Activated naive CD8-positive, alpha-beta T cell treated with anti-CD3 and anti-CD28 coated beads for 36 hours (primary cell): ENCODE measurements around the gene OR2T4. TPM values are rescaled to one million over a fixed set of nuclear protein-coding genes. Genes with fewer than 3 reads are reported as not detected.

Experiments used
- DNase-seq: peaks from one replicate; pipeline ENCODE4 v3.0.0; 2021
- H3K27ac Mint-ChIP-seq: one replicate; pipeline ENCODE4 v1.8.0; 2022; ENCODE audit warnings: mild to moderate bottlenecking, moderate library complexity, mixed read lengths
- H3K27me3 Mint-ChIP-seq: one replicate; pipeline ENCODE4 v1.8.0; 2022; ENCODE audit warnings: mild to moderate bottlenecking, mixed read lengths
- H3K36me3 Mint-ChIP-seq: one replicate; pipeline ENCODE4 v1.8.0; 2021; ENCODE audit warnings: mild to moderate bottlenecking, mixed read lengths
- H3K4me1 Mint-ChIP-seq: one replicate; pipeline ENCODE4 v1.8.0; 2021; ENCODE audit warnings: mixed read lengths
- H3K4me3 Mint-ChIP-seq: one replicate; pipeline ENCODE4 v1.8.0; 2022; ENCODE audit warnings: mild to moderate bottlenecking, moderate library complexity, mixed read lengths
- H3K9me3 Mint-ChIP-seq: one replicate; pipeline ENCODE4 v1.8.0; 2022; ENCODE audit warnings: mixed read lengths
- total RNA-seq, 2 experiments: library from RNA; stranded (reverse); gene quantifications; one replicate each; pipeline ENCODE4 v1.2.3, GENCODE V29; 2021

The OR2T4 gene, protein sequence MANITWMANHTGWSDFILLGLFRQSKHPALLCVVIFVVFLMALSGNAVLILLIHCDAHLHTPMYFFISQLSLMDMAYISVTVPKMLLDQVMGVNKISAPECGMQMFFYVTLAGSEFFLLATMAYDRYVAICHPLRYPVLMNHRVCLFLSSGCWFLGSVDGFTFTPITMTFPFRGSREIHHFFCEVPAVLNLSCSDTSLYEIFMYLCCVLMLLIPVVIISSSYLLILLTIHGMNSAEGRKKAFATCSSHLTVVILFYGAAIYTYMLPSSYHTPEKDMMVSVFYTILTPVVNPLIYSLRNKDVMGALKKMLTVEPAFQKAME
- not detected for total RNA-seq

DNA sequence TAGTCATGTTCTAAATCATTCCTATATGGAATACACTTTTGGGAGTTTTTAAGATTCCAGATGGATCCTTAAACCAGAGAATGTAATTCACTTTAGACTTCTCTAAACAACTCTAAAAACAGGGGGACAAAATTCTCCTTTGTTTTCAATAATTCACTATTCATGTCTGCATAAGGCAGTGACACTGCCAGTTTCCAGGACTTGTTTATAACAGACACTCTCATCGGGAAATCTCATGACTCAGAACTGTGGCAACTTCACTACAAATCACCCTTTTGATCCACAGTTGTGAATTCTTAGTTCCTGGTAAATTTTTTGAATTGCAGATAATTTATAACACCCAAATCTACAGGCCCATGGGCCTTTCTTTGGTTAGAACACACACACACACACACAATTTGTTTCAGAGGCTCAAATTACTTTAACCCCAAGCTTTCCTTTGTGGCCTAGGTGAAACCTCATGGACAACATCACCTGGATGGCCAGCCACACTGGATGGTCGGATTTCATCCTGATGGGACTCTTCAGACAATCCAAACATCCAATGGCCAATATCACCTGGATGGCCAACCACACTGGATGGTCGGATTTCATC is at the start of gene OR2T4:
OR2T4 (plus strand) TSS at position 545 of the 595 bp plus-strand sequence; CDS start at position 545, 0 bp downstream.
- Mint-ChIP-seq H3K27ac (no peak within 1 kb of the TSS), H3K9me3 (no peaks in the 10 kb centered on the region), H3K4me3 (no peak within 1 kb of the TSS), H3K4me1 (no peaks in the 10 kb centered on the region), H3K27me3 (peaks cover 7% of the 10 kb centered on the region), H3K36me3 (no peaks in the 10 kb centered on the region)
- DNase-seq, result no peak

DNA sequence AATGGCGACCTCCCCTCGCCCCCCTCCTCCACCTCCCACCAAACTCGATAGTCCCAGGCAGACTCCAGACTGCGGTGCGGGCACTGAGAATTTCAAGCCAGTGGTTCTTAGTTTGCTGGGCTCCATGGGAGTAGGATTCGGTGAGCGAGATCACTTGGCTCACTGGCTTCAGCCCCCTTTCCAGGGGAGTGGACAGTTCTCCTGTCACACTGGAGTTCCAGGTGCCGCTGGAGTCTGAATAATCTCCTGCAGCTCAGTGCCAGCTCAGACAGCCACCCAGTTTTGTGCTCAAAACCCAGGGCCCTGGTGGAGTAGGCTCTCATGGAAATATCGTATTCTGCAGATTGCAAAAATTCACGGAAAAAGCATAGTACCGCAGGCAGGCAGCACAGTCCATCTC is 44.7 kb upstream of the OR2T4 start:
- no peak overlapping the region for H3K27ac Mint-ChIP-seq
- no peaks in the 10 kb centered on the region for H3K4me1 Mint-ChIP-seq
- peaks cover 23% of the 10 kb centered on the region for H3K27me3 Mint-ChIP-seq
- no peak overlapping the region for H3K4me3 Mint-ChIP-seq
- no peaks in the 10 kb centered on the region for H3K36me3 Mint-ChIP-seq
- H3K9me3 Mint-ChIP-seq, result peaks cover 20% of the 10 kb centered on the region
- no peak for DNase-seq

DNA sequence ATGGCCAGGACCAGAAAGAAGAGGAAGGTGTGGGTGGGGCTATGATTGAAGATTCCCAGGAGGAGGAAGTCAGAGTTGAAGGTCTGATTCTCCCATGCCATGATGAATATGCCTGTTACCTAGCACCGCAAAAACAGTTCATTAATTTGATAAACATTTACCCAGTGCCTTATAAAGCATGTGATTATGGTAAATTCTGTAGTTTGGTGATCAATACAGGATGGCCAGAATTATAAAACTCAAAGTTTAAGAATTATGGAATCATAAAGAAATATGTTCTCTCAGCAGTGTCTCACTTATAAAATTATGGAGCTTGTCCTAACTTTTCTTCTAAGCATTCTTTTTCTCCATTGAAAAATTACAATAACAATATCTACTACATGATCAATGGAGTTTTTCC is 37.0 kb upstream of the OR2T4 start, which contains the start of gene OR2M7:
OR2M7 (minus strand) TSS at position 101 of the 400 bp plus-strand sequence; CDS start at position 101, 0 bp downstream.
- H3K4me3 Mint-ChIP-seq, result no peak within 1 kb of the TSS
- H3K4me1 Mint-ChIP-seq, result no peaks in the 10 kb centered on the region
- no peaks in the 10 kb centered on the region for H3K27me3 Mint-ChIP-seq
- H3K27ac Mint-ChIP-seq, result no peak within 1 kb of the TSS
- no peaks in the 10 kb centered on the region for H3K36me3 Mint-ChIP-seq
- DNase-seq, result no peak
- no peaks in the 10 kb centered on the region for H3K9me3 Mint-ChIP-seq

DNA sequence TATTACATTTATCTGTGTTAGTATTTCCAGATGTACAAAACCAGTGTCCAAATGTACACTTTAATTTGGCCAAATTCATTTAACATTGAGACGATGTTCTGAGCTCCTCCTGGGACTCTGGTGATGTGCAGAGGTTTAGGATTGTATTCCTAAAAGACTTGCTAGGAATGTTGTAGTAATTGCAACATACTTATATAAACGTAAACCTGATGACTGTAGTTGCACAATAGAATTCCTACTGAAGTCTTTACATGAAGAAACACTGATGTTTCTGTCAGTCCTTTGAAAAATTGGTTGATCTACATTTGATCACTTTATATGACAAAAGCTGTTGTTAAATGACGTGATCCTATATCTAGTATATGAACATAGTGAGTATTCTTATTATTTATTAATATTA is 18.0 kb upstream of the OR2T4 start:
- H3K4me1 Mint-ChIP-seq, result no peaks in the 10 kb centered on the region
- H3K4me3 Mint-ChIP-seq, result no peak overlapping the region
- no peak for DNase-seq
- H3K27me3 Mint-ChIP-seq, result no peaks in the 10 kb centered on the region
- no peak overlapping the region for H3K27ac Mint-ChIP-seq
- H3K36me3 Mint-ChIP-seq, result no peaks in the 10 kb centered on the region
- H3K9me3 Mint-ChIP-seq, result no peaks in the 10 kb centered on the region

DNA sequence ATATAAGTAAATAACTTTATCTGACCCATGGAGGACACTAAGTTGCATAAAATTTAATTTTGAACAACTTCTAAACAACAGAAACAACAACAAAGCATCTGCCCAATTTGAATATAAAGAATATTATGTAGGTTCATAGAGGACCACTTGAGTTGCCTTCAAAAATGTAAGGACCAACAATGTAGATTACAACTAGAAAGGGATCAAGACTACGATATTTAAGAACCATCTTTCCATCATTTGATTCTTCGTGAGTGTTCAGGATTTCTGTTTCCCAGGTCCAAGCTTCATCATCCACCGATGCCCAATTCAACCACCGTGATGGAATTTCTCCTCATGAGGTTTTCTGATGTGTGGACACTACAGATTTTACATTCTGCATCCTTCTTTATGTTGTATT is 13.0 kb upstream of the OR2T4 start, which contains the start of gene OR14C36:
OR14C36 (plus strand) TSS at position 301 of the 400 bp plus-strand sequence; CDS start at position 301, 0 bp downstream.
- Mint-ChIP-seq H3K27me3 (peaks cover 10% of the 10 kb centered on the region), H3K9me3 (no peaks in the 10 kb centered on the region), H3K4me3 (no peak within 1 kb of the TSS), H3K27ac (no peak within 1 kb of the TSS), H3K36me3 (no peaks in the 10 kb centered on the region), H3K4me1 (no peaks in the 10 kb centered on the region)
- no peak for DNase-seq

DNA sequence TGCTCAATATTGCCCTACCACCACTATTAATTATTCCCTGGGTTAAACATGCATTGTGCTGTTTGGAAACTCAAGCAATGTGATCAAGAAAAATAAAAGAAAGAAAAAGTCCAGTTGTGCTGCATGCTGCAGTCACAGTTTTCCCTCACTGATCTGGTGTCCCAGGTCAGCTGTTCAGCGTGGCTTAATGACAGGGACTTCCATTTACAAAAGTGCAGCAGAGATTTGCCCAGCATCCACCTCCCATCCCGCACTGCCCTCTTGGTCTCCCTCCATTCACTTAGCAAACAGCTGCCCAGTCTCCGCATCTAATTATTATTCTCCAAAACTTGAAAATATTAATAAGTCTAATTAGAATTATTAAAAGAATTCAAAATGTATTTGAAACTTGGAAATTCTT is 2.0 kb upstream of the OR2T4 start:
- H3K4me3 Mint-ChIP-seq, result no peak overlapping the region
- DNase-seq, result no peak
- no peak overlapping the region for H3K27ac Mint-ChIP-seq
- H3K4me1 Mint-ChIP-seq, result no peaks in the 10 kb centered on the region
- H3K27me3 Mint-ChIP-seq, result peaks cover 7% of the 10 kb centered on the region
- H3K9me3 Mint-ChIP-seq, result no peaks in the 10 kb centered on the region
- no peaks in the 10 kb centered on the region for H3K36me3 Mint-ChIP-seq

DNA sequence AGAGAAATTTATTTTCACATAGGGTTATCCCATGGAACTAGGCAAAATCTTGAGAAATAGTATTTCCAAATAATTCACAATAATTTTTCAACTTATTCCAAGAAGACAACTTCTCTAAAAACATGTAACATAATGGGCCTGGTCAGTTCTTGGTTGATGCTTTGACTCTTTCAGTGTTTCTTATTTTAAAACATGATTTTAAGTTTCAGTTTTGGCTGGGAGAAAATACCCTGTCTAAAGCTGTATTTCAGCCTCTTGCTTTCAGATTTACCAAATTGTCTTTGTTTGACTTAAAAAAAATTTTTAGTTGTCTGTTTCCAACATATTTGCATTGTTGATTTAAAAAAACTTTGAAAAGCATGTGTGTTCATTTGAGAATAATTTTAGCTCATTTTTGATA is 5.1 kb downstream of the OR2T4 start:
- H3K9me3 Mint-ChIP-seq, result no peaks in the 10 kb centered on the region
- no peaks in the 10 kb centered on the region for H3K36me3 Mint-ChIP-seq
- H3K27me3 Mint-ChIP-seq, result peaks cover 7% of the 10 kb centered on the region
- no peak overlapping the region for H3K27ac Mint-ChIP-seq
- H3K4me3 Mint-ChIP-seq, result no peak overlapping the region
- H3K4me1 Mint-ChIP-seq, result no peaks in the 10 kb centered on the region
- no peak for DNase-seq

DNA sequence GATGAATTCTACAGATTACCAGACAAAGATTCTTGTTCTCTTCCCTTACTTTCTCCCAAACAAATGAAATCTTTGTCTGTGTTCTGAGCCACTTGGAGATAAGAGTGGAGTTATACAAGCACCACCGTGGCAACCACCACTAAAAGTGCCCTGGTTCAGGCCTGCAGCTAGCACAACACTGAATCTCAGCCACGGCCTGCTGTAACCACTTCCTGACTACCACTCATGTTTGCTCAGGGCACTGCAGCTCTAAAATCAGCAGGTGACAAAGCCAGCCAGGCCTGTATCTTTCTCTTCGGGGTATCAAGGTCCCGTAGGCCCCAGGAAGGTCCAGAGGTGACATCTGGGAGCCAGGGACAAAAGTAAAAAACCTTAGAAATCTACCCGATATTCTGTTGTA is 10.9 kb downstream of the OR2T4 start:
- Mint-ChIP-seq H3K4me3 (no peak overlapping the region), H3K27ac (no peak overlapping the region), H3K27me3 (no peaks in the 10 kb centered on the region), H3K36me3 (no peaks in the 10 kb centered on the region), H3K9me3 (no peaks in the 10 kb centered on the region), H3K4me1 (peaks cover 11% of the 10 kb centered on the region)
- DNase-seq, result no peak

DNA sequence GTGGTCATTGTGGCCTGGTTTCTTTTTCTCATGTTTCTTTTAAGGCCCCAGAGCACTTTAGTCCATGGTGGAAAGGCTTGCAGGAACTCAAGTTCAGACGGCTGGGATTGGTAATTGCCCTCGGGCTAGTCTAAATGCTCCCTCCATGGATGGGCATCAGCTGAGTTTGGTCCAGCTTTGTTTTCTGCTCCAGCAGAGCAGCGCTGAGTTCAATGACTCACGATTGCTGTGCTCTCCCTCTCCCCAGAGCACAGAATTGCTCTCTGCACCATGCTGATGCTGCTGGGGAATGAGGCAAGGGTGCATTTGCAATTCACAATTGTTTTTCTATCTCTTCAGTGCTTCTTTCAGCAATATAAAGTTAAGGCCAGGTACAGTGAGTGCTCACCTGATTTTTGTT is 12.3 kb downstream of the OR2T4 start:
- Mint-ChIP-seq H3K4me1 (peaks cover 11% of the 10 kb centered on the region), H3K27me3 (no peaks in the 10 kb centered on the region), H3K36me3 (no peaks in the 10 kb centered on the region), H3K9me3 (no peaks in the 10 kb centered on the region), H3K27ac (no peak overlapping the region), H3K4me3 (no peak overlapping the region)
- DNase-seq, result no peak

DNA sequence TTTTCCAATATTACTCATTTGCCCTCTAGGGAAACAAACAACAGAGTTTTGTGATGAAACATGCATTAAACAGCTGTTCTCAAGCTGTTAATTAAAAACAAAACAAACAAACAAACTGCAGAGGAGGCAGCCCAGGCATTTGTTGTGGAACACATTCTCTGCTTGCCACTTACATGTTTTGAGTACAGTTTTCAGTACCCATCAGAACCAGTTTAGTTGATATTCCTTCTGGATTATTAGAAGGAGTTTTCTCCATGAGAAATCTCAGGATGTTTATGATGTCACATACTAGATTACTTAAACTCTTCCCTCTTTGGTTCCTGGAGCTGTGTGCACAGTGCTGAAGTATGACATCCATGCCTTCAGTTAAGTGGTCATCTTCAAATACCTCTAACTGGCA is 14.0 kb downstream of the OR2T4 start, which contains the start of gene OR2T6:
OR2T6 (plus strand) TSS at position 301 of the 400 bp plus-strand sequence. CDS start 11,863 bp downstream, outside the sequence.
- H3K27me3 Mint-ChIP-seq, result no peaks in the 10 kb centered on the region
- no peak within 1 kb of the TSS for H3K27ac Mint-ChIP-seq
- no peaks in the 10 kb centered on the region for H3K9me3 Mint-ChIP-seq
- H3K4me1 Mint-ChIP-seq, result peaks cover 11% of the 10 kb centered on the region
- no peak within 1 kb of the TSS for H3K4me3 Mint-ChIP-seq
- no peak for DNase-seq
- H3K36me3 Mint-ChIP-seq, result no peaks in the 10 kb centered on the region

DNA sequence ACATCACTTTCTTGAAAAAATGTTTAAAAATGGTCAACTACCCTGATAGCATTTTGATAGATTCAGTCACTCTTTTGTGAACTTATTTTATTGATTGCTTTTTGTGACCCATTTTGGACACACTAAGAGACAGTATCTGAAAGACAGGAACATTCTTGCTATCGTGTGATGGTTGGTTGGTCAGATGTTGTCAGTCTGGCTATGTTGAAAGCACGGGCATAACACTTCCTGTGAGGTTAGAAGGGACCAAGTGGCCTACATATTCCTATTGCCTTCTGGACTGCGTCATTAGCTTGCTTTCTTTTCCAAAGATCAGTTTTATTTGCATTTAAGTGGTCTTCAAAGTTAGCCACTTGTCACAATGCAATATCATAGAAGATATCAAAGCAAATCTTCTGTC is 15.5 kb downstream of the OR2T4 start:
- no peaks in the 10 kb centered on the region for H3K27me3 Mint-ChIP-seq
- no peak overlapping the region for H3K4me3 Mint-ChIP-seq
- no peaks in the 10 kb centered on the region for H3K9me3 Mint-ChIP-seq
- DNase-seq, result no peak
- H3K27ac Mint-ChIP-seq, result no peak overlapping the region
- peaks cover 10% of the 10 kb centered on the region for H3K4me1 Mint-ChIP-seq
- H3K36me3 Mint-ChIP-seq, result no peaks in the 10 kb centered on the region

DNA sequence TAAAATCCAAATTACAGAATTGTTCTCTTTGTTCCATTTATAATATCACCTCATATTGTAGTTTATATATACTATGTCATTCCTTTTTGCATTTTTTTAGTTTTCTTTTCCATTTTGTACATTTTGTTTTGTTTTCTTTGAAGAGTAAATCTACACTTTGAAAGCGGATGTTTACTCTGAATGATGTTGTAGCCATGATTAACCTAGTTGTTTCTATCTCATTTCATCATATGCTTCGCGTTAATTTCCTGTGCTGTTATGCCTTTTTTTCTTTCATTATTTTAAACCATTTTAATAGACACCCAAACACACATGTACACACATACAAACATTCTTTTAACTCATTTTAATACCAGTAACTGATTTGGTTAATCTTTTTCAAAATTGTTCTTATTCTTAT is 19.4 kb downstream of the OR2T4 start:
- H3K27ac Mint-ChIP-seq, result no peak overlapping the region
- H3K27me3 Mint-ChIP-seq, result no peaks in the 10 kb centered on the region
- H3K4me3 Mint-ChIP-seq, result no peak overlapping the region
- no peak for DNase-seq
- H3K4me1 Mint-ChIP-seq, result no peaks in the 10 kb centered on the region
- H3K9me3 Mint-ChIP-seq, result no peaks in the 10 kb centered on the region
- no peaks in the 10 kb centered on the region for H3K36me3 Mint-ChIP-seq

DNA sequence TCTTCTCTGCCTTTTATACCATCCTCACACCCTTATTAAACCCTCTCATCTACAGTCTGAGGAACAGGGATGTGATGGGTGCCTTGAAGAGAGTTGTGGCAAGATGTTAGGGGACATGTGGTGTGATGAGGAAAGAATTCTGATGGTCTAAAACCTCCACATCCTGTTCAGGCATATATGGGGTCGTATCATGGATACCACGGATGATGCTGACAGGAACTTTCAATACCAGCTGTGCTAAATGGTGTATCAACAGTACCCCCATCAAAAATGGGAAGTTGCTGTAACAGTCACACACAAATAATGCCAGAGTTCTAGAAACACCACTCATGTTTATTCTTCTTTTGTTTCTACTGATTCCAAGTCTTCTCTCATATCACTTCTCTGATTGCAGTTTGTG is 27.0 kb downstream of the OR2T4 start:
- DNase-seq, result no peak
- H3K36me3 Mint-ChIP-seq, result no peaks in the 10 kb centered on the region
- H3K9me3 Mint-ChIP-seq, result no peaks in the 10 kb centered on the region
- peaks cover 4% of the 10 kb centered on the region for H3K27me3 Mint-ChIP-seq
- no peak overlapping the region for H3K4me3 Mint-ChIP-seq
- no peaks in the 10 kb centered on the region for H3K4me1 Mint-ChIP-seq
- no peak overlapping the region for H3K27ac Mint-ChIP-seq

DNA sequence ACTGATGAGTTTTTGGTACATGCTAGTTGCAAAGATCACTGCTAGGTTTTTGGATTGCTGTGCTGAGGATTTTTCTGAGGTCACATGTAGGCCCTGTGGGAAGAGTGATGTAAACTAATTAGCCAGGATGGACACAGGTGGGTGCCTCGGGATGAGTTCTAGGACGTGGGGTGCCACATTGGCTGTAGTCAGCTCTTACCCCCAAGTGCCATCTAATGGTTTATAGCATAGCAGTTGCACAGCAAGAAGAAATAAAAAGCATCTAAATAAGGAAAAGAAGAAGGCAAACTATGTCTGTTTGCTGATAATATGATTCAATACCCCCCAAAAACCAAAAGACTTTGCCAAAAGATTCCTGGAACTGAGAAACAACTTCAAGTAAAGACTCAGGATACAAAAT is 31.6 kb downstream of the OR2T4 start:
- H3K4me3 Mint-ChIP-seq, result no peak overlapping the region

DNA sequence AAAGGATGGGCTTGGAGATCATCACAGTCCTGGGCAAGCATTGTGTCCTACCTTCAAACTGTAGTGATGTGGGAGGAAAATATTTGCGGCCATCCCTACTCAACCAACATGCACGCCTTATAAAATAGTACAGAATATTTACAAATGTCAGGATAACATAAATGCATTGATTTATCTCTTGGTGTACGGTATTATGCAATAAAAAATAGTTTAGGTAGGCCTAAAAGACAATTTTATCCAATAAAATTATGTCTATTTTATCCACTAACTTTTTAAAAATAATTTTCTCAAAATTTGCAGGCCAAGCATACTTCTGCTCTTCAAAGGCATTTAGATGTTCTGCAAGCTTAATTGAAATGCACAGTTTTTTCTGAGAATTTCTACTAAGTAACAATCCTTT is 41.3 kb downstream of the OR2T4 start, which contains the start of gene OR2T1:
OR2T1 (plus strand) TSS at position 301 of the 400 bp plus-strand sequence. CDS start 3,100 bp downstream, outside the sequence.
- no peak within 1 kb of the TSS for H3K4me3 Mint-ChIP-seq
- no peak for DNase-seq
- H3K9me3 Mint-ChIP-seq, result peaks cover 2% of the 10 kb centered on the region
- H3K27me3 Mint-ChIP-seq, result no peaks in the 10 kb centered on the region
- H3K36me3 Mint-ChIP-seq, result no peaks in the 10 kb centered on the region
- no peaks in the 10 kb centered on the region for H3K4me1 Mint-ChIP-seq
- H3K27ac Mint-ChIP-seq, result no peak within 1 kb of the TSS

More for the DNA sequence above, 31.6 kb downstream of the OR2T4 start:
- Mint-ChIP-seq H3K27ac (no peak overlapping the region), H3K4me1 (no peaks in the 10 kb centered on the region), H3K27me3 (peaks cover 21% of the 10 kb centered on the region), H3K9me3 (no peaks in the 10 kb centered on the region), H3K36me3 (no peaks in the 10 kb centered on the region)
- no peak for DNase-seq

DNA sequence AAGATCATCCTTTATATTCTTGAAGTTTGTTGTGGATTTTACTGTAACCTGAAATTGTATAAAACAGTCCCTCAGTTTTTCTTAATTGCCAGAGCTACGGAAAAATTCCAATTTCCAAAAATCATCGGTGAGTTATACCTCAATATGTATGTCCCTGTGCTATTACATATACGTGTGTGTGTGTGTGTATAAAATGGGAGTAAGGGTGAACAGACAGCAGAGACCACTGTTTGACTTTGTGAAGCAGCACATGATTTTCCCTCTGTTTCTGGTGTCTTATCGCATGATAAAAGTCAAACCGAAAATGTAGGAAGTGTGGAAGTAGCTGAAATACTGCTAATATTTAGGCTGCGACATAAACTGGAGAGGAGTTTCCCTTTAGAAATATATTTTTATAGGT is 42.6 kb downstream of the OR2T4 start:
- Mint-ChIP-seq H3K9me3 (peaks cover 2% of the 10 kb centered on the region), H3K36me3 (no peaks in the 10 kb centered on the region), H3K4me1 (no peaks in the 10 kb centered on the region), H3K4me3 (no peak overlapping the region), H3K27ac (no peak overlapping the region), H3K27me3 (no peaks in the 10 kb centered on the region)
- no peak for DNase-seq
